ENCODE data around the gene CPD.

DNA sequence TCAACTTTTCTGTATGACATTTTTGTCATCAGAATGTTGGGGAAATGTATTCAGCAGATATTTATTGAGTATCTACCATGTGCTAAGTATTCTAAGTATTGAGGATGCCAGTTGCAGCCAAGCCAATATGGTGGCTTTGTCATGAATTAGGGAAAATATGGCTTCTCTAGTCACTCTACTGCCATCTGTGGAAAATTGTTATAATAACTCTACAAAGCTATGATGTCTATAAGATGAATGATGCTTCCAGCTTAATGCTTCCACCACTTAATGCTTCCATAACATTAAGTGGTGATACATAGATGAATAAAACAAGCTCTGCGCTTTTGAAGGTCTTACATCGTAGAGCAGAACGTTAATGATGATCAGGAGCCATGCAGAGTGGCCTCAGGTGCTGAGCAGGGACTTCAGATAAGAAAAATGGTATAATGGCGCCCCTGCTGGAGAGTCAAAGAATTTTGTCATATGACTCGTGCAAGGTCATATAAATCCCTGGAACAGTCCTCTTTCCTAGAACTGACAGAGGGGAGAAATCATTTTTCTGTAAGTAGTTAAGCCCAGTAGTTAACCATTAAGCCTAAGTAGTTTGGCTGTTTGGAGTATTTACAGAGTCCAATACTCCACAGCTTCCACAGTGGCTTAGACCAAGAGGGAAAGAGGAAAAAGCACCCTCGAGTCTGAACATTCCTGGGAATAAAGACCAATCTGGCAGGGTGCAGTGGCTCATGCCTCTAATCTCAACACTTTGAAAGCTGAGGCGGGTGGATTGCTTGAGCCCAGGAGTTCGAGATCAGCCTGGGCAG lies 42.2 kb upstream of the CPD start:
- TF ChIP-seq GATA2 (IDR thresholded peaks at IDR 0.05; ENCODE audit: low read depth, low read length) (no peak), GATA3 (IDR thresholded peaks at IDR 0.05; ENCODE audit: low read depth, low read length) (no peak)
